ENCODE data around the gene AP3S2. TPM values are rescaled to one million over a fixed set of nuclear protein-coding genes. Genes with fewer than 3 reads are reported as not detected.

The AP3S2 gene
- total and polyA plus RNA-seq, 2 of the 8 experiments (the other 6 are each of a cell fraction or from before 2014, with no cell fraction given): 19.2 to 45.4 TPM

DNA sequence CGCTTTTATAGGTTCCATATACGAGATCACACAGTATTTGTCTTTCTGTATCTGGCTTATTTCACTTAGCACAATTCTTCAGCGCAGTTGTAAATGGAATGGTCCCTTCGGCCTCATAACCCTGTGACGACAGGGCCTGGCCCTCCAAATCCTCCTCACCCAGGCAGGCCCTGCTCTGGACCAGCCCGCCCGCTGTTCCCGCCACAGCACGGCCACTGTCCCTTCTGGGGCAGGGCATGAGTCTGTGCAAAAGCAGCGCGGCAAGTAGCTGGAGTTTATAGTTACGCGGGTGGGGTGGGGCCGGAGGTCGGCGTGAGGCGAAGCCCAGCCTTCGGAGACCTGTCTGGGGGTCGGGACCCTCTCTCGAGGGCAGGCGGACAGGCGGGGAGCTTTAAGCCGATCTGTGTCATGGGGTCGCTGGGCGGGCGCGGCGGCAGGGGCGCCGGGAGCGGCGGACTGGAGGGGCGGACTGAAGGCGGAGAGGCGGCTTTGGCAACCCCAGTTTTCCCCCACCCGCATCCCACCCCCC, 18.4 kb upstream of the AP3S2 start (continued):
- TF ChIP-seq TAF7 (optimal IDR thresholded peaks at IDR 0.05; ENCODE audit: borderline replicate concordance, low read depth, low read length) (no peak), HDAC2 (IDR thresholded peaks at IDR 0.05; ENCODE audit: borderline replicate concordance in 1 of 2, low read depth in 2 of 2, low read length in 2 of 2) (no peak), SP1 (IDR thresholded peaks at IDR 0.05; ENCODE audit: low read depth, low read length) (no peak), SUZ12 (IDR thresholded peaks at IDR 0.05; ENCODE audit: low read length) (no peak), EGR1 (IDR thresholded peaks at IDR 0.05; ENCODE audit: borderline replicate concordance, low read depth, low read length) (no peak), NANOG (IDR thresholded peaks at IDR 0.05; ENCODE audit: insufficient read depth, low read depth, low read length, poor library complexity, severe bottlenecking) (no peak), BCL11A (IDR thresholded peaks at IDR 0.05; ENCODE audit: low read depth in 2 of 2, low read length in 2 of 2) (no peak), CTBP2 (IDR thresholded peaks at IDR 0.05; ENCODE audit: borderline replicate concordance, insufficient read depth, insufficient read length, low read length) (no peak), GTF2F1 (IDR thresholded peaks at IDR 0.05; ENCODE audit: borderline replicate concordance, low read depth, low read length) (no peak), BACH1 (IDR thresholded peaks at IDR 0.05; ENCODE audit: low read length) (no peak)
- TF ChIP-seq, protein P1, sequence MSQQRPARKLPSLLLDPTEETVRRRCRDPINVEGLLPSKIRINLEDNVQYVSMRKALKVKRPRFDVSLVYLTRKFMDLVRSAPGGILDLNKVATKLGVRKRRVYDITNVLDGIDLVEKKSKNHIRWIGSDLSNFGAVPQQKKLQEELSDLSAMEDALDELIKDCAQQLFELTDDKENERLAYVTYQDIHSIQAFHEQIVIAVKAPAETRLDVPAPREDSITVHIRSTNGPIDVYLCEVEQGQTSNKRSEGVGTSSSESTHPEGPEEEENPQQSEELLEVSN (IDR thresholded peaks at IDR 0.05): peak; percentile 51; the same call in 1 of the 2 replicates
- TF ChIP-seq, protein P2, sequence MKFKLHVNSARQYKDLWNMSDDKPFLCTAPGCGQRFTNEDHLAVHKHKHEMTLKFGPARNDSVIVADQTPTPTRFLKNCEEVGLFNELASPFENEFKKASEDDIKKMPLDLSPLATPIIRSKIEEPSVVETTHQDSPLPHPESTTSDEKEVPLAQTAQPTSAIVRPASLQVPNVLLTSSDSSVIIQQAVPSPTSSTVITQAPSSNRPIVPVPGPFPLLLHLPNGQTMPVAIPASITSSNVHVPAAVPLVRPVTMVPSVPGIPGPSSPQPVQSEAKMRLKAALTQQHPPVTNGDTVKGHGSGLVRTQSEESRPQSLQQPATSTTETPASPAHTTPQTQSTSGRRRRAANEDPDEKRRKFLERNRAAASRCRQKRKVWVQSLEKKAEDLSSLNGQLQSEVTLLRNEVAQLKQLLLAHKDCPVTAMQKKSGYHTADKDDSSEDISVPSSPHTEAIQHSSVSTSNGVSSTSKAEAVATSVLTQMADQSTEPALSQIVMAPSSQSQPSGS (IDR thresholded peaks at IDR 0.05; ENCODE audit: low read length): no peak
